Measurements from ENCODE around the gene FBXL14.
"Not testable (repeated sequence)": the region's sequence is repeated elsewhere in the genome, so short reads cannot be mapped to it uniquely, and the experiment has no call there.

FBXL14 gene

DNA sequence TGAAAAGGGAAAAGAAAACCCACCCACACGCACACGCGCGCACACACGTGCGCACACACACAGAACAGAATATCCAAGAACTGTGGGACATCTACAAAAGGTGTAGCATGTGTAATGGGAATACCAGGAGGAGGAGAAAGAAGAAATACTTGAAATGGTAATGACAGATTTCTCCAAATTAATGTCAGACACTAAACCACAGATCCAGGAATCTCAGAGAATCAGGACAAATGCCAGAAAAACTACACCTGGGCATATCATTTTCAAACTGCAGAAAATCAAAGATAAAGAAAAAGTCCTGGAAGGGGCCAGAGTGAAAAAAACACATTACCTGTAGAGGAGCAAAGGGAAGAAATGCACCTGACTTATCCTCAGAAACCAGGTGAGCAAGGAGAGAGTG lies 26.5 kb downstream of the FBXL14 start:
- no peak for DNase-seq

DNA sequence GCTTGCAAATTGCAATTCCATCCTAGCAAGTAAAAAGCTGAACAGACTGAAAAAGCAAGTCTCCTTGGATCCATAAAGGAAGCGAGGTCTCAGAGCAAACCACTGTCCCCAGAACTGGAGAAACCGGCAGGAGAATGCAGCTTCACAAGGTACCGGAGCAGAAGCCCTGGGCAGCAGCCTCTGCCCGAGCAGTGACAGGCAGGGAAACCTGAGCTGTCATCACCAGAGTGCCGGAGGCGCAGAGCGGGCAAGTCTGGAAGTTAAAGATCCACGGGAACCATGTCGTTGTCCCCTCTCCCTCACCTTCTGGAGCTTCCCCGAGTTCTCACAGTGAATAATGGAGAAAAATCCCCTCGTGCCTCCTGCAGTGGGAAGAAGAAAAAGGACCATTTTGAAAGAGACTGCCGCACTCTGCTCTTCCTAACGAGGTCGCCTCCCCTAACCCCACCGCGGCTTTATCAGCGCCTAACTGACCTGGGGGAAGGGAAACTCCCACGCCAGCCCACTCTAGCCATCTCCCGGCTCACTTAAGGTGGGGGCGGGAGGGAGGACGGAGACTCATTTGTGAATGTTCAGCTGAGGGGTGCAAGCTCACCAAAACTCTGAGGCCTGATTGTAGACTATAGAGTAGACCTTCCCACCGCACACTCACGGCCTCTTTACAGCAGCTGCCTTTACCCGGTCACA lies 27.8 kb downstream of the FBXL14 start:
- no peak for DNase-seq

DNA sequence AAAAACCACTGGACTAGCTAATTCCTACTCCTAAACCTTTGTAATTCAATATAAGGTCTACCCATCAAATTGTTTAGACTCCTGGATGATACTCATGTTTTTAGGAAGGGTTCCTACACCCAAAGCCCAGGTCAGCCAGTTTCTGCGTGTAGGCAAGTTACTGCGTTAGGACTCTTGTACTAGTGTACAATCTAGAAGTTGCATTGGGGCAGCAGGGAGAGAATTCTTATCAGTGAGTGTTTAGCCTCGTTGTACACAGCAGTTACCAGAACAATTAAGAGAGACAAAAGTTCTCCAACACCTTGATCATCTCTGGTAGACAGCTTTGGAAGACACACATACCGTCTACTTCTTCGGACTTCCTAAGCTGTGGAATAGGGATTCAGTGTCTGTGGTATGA lies 29.2 kb downstream of the FBXL14 start:
- no peak for DNase-seq

DNA sequence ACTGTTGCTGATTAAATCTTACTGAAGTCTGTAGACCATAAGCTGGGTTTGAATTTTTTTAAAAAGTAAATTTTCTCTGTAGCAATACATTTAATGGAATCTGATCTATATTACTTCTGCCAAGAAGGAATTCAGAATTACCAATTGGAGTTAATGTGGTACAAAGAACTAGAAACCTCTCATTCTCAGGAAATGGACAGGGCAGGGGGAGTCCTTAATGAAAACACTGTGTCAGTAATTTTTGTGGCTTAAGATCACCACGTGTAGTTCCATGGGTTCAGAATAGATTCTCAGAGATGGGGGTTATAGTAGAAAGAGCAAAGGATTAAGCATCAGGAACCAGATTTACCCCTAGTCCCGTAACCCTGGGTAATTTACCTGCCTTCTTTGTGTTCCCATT lies 30.3 kb downstream of the FBXL14 start:
- DNase-seq = no peak

DNA sequence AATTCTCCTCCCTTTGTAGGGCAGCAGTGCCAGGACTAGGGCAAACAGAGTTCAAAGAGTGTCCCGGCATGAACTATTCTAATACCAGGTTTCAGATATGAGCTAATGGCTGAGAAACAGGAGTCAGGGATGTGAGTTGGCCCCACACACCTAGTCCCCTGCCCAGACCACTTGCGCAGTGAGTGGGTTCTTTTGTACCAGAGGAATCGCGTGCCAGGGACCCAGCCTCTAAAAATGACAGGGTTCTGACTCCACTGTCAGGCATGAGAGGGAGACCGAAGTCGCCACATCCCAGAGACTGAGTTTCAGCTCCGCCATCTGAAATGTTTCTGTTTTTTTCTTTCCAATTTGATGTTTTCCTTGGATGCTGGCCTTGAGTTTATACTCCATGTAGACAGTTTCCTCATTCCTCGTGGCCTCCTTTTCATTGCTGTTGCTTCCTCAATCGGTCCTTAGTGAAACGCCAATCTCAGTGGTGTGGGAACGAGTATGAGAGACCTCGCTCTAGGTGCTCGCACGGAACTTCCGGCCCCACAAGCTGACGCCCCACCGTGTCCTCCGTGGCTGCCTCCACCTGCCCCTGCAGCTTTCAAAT lies 31.5 kb downstream of the FBXL14 start:
- no peak for DNase-seq

DNA sequence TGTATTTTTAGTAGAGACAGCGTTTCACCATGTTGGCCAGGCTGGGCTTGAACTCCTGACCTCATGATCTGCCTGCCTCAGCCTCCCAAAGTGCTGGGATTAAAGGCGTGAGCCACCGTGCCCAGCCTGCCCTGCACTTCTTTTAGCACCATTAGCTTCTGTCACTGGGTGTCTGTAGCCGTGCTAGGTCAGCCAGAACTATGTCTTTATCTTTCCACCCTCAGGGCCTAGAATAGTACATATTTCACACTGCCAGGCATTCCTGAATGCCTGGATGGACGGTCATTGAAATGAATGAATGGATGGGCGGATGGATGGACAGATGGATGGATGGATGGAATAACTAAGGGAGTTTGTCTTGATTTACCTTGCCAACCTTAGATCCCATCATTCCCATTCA lies 33.7 kb downstream of the FBXL14 start:
- no peak for DNase-seq

DNA sequence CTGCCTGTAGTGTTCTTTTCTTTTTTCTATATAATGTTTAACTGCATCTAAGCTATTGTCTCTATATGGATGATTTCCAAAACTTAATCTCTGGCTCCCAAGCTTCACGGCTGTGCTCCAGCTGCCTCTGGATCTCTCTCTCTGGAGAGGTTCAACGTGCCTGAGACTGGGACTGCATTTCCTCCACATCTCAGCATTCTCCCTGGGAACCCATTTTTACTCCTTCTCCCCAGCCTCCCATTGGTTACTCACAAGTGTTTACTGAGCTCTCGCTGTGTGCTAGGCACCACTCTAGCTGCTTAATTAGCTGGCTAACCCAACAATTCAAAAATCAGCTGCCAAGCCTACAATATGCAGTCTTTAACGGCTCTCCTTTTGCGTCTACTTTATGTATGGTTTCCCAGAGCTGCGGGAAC lies 34.7 kb downstream of the FBXL14 start:
- DNase-seq = no peak

DNA sequence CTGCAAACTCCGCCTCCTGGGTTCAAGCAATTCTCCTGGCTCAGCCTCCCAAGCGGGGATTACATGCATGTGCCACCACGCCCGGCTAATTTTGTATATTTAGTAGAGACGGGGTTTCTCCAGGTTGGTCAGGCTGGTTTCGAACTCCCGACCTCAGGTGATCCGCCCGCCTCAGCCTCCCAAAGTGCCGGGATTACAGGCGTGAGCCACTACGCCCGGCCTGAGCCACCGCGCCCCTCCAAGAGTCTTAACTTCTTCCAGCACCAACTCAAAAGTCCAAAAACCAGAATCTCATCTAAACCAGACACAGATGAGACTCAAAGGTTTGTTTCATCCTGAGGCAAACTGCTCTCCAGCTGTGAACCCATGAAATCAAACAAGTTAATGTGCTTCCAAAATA lies 36.3 kb downstream of the FBXL14 start:
- DNase-seq = not testable (repeated sequence)

DNA sequence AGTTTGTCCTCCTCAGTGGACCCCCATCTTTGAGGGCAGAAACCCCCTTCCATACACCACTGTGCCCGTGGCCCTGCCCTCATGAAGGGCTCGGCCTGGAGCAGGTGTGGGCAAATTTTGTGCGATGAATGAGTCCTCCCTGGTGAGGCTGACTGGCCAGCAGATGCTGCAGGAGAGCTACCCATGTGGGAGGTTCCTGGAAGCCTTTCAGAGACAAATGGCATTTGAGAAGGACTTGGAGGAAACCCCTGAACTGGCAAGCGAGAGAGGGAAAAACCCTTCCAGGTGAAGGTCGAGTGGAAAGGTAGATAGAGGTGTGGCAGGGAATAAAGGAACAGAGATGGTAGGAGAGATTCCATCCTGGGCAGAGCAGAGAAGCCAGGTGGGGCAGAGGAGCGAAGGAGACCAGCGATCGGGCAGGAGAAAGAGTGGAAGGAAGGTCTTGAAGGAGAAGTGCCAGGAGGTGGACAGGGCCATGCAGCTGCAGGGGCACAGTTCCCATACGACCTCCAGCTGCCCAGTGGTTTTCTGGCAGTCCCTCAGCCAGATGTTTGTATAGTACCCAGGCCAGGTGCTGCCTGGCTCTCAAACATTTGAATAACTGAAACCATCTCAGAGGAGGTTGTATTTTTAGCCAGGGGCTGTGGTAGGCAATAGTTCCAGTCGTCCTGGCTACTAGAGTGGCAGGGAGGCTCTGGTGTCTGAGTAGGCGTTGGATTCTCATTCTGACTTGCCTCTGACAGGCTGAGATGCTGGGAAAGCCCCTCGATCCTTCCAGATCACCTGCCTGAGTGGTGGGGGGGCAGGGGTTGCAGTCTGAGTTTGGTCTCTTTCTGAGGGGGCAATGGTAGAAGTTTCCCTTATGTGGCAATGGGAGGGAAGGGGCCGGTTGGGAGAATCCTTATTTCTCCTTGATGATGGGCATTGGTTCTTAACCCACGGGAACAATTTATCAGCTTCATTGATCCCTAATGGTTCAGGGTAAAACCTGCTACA lies 40.1 kb downstream of the FBXL14 start:
- no peak for DNase-seq

DNA sequence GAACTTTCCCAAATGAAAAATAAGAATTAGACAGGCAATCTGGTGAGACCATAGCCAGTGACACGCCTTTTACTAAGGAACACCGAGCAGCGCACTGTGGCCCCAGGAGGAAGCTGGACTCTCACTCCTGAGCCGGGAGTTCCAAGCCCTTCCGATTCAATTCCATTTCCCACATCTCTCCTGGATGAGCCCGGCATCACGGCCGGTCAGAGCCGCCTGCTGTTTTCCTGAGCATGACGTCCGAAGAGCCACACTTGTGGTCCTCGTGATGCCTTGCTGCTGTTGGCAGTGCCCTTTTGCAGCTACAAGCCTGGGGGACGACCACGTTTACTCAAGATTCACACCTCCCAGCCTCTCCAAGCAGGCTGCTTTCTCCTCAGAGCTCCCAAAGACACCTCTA lies 40.8 kb downstream of the FBXL14 start:
- no peak for DNase-seq

DNA sequence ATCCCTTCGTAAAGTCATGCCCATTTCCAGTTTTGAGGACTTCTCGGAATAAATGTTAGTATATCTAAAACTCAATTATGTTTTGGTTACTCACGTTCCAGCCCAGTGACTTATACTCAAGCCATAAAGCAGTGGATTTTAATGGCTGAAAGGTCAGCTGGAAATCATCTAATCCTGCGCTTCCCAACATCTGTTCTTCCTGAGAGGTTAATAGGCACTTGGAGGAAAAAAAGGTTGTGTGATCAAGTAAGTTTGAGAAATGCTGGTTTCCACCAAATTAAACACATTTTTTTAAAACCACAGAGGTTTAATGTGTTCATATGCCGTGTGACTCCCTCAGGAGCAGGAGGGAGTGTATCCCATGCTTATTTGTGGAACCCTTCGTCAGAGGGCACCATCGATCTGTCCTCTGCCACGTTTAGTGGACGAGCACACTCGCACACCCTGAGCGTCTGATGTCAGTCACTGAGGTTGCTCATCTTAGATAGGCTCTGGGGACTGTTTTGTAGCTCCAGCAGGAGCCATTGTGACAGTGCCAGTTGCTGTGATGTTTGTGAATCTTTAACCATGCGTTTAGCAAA lies 41.4 kb downstream of the FBXL14 start:
- DNase-seq = no peak

DNA sequence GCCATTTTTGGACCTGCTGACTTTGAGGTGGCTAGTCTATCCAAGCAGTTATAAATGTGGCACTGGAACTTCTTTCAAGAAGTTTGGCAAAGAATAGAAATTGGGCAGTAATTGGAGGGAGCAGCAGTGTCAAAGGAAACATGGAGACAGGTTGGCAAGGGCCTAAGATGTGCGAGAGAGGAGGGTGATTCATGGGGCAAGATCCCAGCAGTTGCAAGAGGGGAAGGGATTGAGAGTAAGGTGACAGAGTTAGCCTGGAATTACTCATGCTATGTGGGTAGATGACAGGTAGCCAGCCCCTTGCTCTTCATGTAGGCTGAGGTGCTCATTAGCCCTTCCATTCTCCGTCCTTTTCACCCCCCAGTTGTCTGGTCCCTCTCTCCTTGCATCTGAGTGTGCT lies 42.2 kb downstream of the FBXL14 start:
- DNase-seq = no peak

DNA sequence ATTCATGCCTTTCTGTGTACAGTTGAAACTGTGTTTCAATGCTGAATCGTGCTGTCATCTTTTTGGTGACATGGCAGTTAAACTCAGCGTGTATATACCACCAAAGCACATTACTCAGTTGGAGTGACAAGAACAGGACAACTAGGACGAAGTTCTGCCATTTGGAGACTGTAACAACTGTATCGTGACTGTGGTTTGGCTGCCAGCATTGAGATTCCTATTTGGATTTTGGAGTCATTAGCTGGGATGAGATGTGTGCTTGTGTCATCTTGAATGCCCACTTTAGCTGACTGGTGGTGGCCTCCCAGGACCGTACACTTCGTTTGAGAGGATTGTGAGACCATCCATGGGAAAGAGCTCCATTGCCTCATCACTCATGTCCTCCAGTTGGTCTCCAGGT lies 42.9 kb downstream of the FBXL14 start:
- no peak for DNase-seq

DNA sequence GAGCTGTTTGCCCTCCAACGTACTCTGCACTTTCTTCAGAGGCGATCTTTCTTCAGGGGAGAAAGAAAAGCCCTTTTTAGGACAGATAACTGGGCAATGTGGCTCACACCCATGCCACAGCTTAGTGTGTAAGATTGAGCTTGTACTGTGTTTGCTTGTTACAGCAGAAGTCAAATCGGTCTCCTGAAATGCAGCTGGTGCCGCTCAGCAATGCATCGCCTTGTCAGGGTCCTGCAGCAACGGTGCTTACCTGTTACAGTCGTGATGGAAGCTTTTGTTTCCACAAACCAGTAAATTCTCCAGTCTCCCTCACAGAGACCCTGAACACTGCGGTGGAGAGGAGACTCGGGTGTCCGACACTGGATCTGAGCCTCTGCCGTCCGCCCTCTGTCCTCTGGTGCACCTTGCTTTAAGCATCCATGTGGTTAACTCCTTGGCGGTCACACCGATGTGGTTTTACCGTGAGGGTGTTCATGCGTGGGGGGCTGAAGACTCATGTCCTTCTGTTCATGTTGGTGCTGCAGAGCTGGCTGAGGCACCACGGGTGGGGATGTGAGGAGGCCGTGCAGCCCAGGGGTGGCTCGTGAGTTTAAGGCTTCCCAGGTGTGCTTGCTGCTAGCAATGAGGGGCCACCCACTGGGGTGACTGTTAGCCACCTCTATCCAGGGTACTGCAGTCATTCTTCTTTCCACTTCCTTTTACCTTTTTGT lies 47.3 kb downstream of the FBXL14 start:
- no peak for DNase-seq

DNA sequence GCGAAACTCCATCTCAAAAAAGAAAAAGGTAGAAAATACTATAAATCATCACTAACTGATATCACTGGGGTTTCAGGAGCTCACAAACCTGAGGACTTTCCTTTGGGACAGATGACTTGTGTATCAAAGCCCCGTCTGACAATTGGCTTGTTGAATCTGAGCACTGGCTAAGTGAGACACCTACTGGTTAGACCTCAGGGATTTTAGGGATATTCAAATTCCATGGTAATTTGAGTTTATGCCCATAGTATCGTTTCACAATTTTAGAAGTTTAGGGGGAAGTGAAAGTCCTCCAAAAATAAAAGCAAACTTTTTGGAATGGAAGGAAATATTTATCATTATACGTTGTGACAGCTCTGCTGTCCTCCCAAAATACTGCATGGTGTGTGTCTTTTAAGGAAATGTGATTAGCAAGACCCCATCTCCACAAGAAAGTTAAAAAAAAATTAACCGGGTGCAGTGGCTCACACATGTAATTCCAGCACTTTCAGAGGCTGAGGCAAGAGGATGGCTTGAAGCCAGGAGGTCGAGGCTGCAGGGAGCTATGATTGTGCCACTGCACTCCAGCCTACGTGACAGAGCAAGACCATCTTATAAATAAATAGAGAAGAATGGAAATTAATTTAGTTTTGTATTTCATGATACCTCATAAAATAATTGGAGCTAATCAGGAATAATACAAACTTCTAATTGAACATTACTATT lies 49.2 kb downstream of the FBXL14 start:
- no peak for DNase-seq

DNA sequence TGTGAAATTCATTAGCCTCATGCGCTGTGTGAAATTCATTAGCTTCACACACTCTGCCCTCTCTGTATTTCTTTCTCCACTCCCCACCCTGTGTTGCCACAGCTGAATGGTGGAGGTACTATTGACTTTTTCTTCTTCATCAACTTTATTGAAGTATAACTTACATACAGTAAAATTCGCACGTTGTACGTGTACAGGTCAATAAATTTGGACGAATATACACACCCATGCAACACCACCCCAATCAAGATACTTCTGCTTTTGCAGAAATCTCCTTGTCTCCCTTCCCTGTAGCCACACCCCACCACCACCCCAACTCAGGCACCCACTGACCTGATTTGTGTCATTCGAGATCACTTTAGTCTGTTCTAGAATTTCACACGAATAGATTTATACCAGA lies 51.8 kb downstream of the FBXL14 start:
- DNase-seq = no peak

DNA sequence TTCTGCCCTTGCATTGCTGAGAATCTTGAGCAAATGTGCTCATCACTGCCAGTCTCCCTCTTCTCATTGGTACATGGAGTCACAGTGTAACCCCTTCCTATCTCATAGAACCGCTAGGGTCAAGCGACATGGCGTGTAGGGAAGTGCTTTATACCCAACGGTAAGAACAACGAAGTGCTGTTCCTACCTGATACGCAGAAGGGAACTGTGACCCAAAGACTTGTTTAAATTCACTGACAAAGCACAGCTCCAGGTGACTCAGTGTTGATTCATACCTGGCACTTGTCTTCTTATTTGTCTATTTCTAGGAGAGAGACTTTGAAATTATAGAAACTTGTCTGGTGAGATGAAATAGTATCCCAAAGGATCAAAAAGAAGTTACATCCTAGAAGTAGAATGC lies 53.7 kb downstream of the FBXL14 start:
- DNase-seq = no peak

DNA sequence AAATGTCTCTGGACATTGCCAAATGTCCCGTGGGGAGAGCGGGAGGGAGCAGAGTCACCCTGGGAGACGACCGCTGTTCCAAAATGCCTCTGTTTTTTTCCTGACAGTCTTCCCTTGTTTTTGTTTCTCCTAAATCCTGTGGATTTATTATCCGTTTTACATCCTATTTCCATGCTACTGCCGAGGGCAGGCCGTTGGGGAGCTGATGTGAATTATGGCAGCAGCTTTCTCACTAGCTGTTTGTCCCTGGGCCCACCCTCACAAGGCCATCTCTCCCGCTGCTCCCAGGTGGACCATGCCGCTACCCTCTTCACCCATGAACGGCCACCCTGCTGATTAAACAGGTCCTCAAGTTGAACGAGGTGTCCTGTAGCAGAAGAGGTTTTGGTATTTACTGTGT lies 55.2 kb downstream of the FBXL14 start:
- no peak for DNase-seq

DNA sequence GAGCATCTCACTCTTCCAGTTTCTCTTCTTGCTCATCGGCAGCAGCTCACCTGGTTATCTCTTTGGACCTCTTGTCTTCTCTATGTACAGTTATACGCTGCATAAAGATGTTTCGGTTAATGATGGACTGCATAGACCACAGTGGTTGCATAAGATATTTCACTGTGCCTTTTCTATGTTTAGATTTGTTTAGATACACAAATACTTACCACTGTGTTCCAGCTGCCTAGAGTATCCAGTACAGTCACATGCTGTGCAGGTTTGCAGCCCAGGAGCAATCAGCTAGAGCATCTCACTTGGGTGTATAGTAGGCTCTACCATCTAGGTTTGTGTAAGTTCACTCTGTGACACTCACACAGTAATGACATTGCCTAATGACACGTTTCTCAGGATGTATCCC lies 57.6 kb downstream of the FBXL14 start:
- DNase-seq = no peak

DNA sequence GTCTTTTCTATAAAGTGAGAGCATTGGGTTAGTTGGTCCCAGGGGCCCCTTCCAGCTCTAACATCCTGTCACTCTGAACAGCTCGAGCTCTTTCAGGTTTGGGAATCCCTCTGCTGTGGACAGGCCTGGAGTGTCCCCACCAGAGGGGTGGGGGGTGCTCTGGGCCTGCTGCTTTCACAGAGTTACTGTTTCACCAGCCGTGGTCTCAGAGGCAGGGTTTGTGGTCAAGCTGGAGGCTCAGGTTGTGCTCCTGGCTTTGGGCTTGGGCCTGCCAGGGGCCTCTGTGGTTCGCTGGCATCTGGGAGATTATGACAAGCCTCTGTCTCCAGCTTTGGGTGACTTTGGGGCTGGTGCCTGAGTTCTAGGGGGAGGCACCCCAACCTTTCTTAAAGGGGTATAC lies 59.6 kb downstream of the FBXL14 start:
- DNase-seq = no peak

DNA sequence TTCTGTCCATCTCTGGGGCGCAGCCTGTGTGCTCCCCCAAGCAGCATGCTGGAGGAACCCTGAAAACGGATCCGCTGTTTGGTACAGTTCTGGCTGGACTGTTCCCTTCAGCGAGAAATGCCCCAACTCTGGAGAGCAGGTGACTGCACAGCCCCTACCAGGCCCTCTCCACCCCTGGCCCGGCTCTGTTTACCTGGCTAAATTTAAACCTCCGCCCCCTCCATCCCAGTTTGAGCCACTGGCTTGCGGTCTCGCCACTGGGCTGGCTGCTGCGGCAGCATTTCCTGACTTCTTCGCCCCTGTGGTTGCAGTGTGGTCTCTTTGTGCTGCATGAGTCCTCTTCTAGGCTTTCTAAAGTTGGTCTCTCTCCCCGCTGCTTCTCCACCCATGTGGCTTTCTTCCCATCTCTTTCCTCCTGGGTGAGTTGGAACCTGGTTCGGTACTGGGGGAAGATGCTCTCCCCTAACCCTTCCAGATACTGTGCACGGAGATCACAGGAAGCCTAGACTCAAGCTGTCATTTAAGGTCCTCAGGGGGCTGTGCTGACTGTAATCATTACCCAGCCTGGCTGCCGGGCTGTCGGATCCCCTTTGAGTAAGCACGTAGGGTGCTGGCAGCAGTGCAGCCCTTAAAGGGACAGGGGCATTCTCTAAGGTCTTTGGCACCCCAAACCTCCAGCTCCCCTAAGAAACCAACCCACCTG lies 60.6 kb downstream of the FBXL14 start:
- no peak for DNase-seq

DNA sequence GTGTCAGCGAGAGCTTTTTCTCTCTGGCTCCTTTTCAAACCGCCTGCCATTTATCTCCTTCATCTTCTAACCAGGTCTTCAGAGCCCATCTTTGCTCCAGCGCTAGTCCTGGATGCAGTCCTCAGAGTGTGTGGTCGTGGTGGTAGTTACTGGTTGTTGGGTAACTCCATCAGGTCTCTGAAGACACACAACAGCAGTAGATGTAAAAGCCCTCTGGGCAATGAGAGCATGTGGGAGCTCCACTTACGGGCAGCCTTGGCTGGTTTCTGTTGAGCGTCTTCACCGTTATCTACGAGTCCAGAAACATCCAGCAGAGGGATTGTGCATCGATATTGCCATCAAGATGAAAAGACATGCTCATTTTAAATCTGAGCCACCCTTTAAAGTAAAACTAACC lies 61.2 kb downstream of the FBXL14 start:
- DNase-seq = no peak
